ENCODE results near the gene TMEM11.

DNA sequence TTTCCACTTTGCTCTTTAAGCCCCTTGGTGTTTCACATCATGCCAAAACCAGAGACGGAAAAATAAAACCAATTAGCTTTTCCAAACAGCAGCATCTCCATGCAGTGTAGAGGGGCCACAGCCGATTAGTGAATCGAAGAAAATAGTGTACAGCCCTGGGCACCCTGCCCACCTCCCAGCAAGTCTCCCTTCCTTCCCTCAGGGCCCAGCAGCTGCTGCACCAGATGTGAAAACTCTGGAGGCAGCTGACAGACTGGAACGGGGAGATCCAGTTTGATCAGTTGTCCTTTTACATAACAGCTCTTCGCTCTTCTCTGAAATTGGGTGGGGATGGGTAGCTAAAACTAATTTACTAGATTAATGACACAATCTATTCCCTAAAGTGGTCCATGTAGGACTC is 19.3 kb downstream of the TMEM11 start:
- TF ChIP-seq POLR2A (IDR thresholded peaks at IDR 0.05; ENCODE audit: low read depth, low read length) (no peak), RCOR1 (IDR thresholded peaks at IDR 0.05; ENCODE audit: insufficient replicate concordance, low read length) (no peak), SMC3 (IDR thresholded peaks at IDR 0.05; ENCODE audit: low read depth, low read length) (no peak), MXI1 (IDR thresholded peaks at IDR 0.05; ENCODE audit: borderline replicate concordance, low read depth, low read length) (no peak), RAD21 (IDR thresholded peaks at IDR 0.05; ENCODE audit: low read length) (no peak), FOS (IDR thresholded peaks at IDR 0.05; ENCODE audit: low read depth, low read length) (no peak), MAZ (IDR thresholded peaks at IDR 0.05; ENCODE audit: borderline replicate concordance, low read depth, low read length) (no peak), RFX5 (IDR thresholded peaks at IDR 0.05; ENCODE audit: low read depth, low read length) (no peak), CEBPB (IDR thresholded peaks at IDR 0.05; ENCODE audit: low read depth, low read length) (no peak)
- TF ChIP-seq, protein P1, sequence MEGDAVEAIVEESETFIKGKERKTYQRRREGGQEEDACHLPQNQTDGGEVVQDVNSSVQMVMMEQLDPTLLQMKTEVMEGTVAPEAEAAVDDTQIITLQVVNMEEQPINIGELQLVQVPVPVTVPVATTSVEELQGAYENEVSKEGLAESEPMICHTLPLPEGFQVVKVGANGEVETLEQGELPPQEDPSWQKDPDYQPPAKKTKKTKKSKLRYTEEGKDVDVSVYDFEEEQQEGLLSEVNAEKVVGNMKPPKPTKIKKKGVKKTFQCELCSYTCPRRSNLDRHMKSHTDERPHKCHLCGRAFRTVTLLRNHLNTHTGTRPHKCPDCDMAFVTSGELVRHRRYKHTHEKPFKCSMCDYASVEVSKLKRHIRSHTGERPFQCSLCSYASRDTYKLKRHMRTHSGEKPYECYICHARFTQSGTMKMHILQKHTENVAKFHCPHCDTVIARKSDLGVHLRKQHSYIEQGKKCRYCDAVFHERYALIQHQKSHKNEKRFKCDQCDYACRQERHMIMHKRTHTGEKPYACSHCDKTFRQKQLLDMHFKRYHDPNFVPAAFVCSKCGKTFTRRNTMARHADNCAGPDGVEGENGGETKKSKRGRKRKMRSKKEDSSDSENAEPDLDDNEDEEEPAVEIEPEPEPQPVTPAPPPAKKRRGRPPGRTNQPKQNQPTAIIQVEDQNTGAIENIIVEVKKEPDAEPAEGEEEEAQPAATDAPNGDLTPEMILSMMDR (conservative IDR thresholded peaks at IDR 0.05; ENCODE audit: low read depth, low read length), result no peak
- TF ChIP-seq, protein P2, sequence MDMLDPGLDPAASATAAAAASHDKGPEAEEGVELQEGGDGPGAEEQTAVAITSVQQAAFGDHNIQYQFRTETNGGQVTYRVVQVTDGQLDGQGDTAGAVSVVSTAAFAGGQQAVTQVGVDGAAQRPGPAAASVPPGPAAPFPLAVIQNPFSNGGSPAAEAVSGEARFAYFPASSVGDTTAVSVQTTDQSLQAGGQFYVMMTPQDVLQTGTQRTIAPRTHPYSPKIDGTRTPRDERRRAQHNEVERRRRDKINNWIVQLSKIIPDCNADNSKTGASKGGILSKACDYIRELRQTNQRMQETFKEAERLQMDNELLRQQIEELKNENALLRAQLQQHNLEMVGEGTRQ (IDR thresholded peaks at IDR 0.05; ENCODE audit: low read depth, low read length), result no peak
- TF ChIP-seq, protein P3, sequence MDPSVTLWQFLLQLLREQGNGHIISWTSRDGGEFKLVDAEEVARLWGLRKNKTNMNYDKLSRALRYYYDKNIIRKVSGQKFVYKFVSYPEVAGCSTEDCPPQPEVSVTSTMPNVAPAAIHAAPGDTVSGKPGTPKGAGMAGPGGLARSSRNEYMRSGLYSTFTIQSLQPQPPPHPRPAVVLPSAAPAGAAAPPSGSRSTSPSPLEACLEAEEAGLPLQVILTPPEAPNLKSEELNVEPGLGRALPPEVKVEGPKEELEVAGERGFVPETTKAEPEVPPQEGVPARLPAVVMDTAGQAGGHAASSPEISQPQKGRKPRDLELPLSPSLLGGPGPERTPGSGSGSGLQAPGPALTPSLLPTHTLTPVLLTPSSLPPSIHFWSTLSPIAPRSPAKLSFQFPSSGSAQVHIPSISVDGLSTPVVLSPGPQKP (IDR thresholded peaks at IDR 0.05; ENCODE audit: borderline replicate concordance, low read depth, low read length), result no peak

Data from IMR-90 (cell line).